Activated T-cell treated with anti-CD3 and anti-CD28 coated beads for 4 hours (primary cell): ENCODE data around the gene XRCC5.
"Not testable (repeated sequence)": the region's sequence is repeated elsewhere in the genome, so short reads cannot be mapped to it uniquely, and the experiment has no call there.

Experiments used
- DNase-seq: peaks from one replicate; pipeline ENCODE4 v3.0.0-alpha.2; 2020

The XRCC5 gene

GRCh38 chr2:216108967-216109921, at the start of gene XRCC5:
TSS of gene XRCC5 (plus strand) at chr2:216109348. CDS start at chr2:216109437, 89 bp downstream.
- peak; percentile 96 for DNase-seq

- DNase-seq: no peak
Observed at GRCh38 chr2:216064014-216064630, 45.0 kb upstream of the XRCC5 start.

- no peak for DNase-seq
Observed at GRCh38 chr2:216064665-216065064, 44.5 kb upstream of the XRCC5 start.

DNA sequence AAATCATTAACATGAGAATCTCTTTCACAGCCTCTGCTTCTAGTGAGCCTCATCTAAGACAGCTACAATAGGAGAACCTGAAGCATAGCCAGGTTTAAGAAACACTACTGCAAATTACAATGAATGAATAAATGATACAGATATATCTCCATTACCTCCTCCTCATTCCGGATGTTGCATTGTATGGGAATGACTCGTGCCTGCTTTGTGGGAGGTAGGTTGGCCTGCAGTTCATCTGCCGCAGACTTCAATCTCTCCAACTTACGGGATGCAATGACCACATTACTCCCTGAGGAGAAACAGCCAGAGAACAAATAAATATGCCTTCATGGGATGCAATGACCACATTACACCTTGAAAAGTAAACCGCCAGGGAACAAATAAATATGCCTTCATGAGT, 42.9 kb upstream of the XRCC5 start:
- no peak for DNase-seq

GRCh38 chr2:216069028-216069427, 40.1 kb upstream of the XRCC5 start:
- DNase-seq: no peak

GRCh38 chr2:216070195-216070594, 39.0 kb upstream of the XRCC5 start:
- DNase-seq: no peak

DNA sequence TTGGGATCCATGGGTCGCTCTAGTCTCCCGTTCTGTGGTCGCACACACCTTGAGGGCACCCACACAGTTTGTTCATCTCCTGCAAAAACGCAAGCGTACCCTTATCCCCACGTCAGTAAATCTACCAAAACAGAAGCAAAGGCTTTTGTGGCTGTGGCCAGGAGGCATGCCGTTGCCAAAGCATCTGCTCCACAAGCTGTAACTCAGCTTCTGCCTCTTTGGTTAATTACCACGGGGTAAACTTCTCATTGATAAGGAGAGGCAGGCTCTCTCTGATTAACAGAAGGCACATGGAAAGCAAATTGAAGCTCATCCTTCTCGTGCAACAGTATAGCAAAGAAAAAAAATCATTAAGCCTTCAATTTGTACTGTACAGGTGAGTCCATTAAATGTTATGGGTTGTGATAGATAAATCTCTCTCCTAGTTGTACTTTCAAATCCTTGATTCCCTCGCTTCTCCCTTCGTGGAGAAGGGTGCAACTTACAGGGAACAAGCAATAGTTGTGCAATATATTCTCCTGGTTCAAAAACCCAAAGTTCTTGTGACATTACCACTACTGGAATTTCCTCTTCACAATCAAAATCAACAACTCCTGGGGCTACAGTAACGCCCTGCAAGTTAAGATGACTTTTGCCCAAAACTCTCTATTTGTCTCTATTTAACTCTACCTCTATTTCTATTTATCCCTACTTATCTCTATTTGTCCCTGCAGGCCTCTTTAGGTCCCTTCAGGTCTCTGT, 37.9 kb upstream of the XRCC5 start:
- no peak for DNase-seq

- DNase-seq: no peak
Observed at GRCh38 chr2:216072473-216072872, 36.7 kb upstream of the XRCC5 start.

GRCh38 chr2:216073773-216074172, 35.4 kb upstream of the XRCC5 start:
- no peak for DNase-seq

GRCh38 chr2:216074380-216074779, 34.8 kb upstream of the XRCC5 start:
- DNase-seq: no peak

GRCh38 chr2:216074794-216075193, 34.4 kb upstream of the XRCC5 start:
- DNase-seq: no peak

- DNase-seq: no peak
Observed at GRCh38 chr2:216075510-216076485, 33.4 kb upstream of the XRCC5 start.

- DNase-seq: no peak
Observed at GRCh38 chr2:216078776-216079175, 30.4 kb upstream of the XRCC5 start.

DNA sequence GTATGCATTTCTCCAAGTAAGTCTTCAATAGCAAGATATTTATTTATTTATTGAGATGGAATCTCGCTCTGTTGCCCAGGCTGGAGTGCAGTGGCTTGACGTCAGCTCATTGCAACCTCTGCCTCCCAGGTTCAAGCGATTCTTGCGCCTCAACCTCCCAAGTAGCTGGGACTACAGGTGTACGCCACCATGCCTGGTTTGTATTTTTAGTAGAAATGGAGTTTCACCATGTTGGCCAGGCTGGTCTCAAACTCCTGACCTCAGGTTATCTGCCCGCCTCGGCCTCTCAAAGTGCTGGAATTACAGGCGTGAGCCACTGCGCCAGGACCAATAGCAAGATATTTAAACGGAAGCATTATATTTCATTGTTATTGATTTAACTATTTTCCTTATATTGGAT, 29.1 kb upstream of the XRCC5 start:
- not testable (repeated sequence) for DNase-seq

DNA sequence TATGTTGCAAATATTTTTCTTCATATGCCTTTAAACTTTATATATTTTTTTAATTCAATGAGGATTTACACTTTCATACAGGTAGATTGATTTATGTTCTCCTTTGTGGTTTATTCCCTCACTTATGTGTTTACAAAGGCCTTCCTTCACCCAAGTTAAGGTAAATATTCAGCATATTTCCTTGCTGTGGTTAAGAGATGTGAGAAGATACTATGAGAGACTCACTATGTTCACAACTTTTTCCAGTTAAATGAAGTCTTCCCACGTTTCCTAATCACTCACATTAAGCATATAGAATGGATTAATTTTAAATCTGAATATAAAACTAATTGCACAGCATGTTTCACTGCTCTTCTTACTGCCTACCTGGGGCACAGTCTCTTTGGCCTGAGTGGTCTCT, 28.1 kb upstream of the XRCC5 start:
- no peak for DNase-seq

GRCh38 chr2:216081487-216082116, 27.5 kb upstream of the XRCC5 start, which contains the start of the genes PECR and TMEM169:
TSS of gene PECR (minus strand) at chr2:216081809. CDS start at chr2:216081741, 68 bp downstream.
TSS of gene TMEM169 (plus strand) at chr2:216081919. CDS start at chr2:216095964, 14,045 bp downstream.
- peak; percentile 53 for DNase-seq

GRCh38 chr2:216082117-216082711, 26.9 kb upstream of the XRCC5 start:
- no peak for DNase-seq

DNA sequence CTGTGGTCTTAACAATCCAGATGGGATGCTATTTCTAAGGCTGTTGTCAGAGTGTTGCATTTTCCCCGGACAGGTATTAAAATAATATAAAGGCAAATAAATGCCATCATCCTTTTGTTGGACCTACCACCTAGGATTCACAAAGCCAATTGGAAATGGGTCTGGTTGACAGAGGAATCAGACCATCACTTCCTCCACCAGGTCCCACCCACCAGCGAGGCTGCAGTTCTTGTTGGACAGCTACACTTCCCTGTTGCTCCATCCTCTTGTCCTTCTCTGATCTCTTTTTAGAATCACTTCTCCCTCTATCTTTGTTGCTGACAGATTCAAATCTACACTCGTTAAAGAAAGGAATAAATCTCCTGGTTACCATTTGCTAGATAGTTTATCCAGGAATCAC, 26.3 kb upstream of the XRCC5 start:
- DNase-seq: no peak

- no peak for DNase-seq
Observed at GRCh38 chr2:216083464-216084281, 25.5 kb upstream of the XRCC5 start.

DNA sequence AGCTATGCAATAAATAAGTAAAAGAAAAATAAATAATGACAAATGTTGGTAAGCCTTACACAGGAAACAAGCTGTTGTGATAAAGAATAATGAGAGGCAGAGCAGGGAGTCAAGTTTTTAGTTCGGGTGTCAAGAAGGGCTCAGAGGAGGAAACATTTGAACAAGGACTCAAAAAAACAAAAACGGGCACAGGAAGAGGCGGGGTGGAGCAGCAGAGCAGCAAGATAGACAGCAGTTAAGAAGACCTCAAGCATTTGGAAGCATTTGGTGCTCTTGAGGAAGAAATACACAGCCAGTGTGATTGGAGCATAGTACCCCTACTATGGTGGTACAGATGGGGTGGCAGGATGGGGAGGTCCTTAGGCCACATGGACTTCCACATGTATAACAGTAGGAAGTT, 24.6 kb upstream of the XRCC5 start:
- DNase-seq: no peak
